H1 (cell line): ENCODE data around the gene NOC4L. TPM values are rescaled to one million over a fixed set of nuclear protein-coding genes. Genes with fewer than 3 reads are reported as not detected.

Experiments
- KDM1A ChIP-seq: fragments of 200-600, 300-600 bp; sonication (generic); IDR thresholded peaks from 2 replicates; pipeline ENCODE4 v1.7.1; 2016; ENCODE audit warnings: mild to moderate bottlenecking, low read length, borderline replicate concordance
- MAFK ChIP-seq: IDR thresholded peaks from 2 replicates; pipeline ENCODE4 v1.6.1; 2012; ENCODE audit warnings: low read depth, mild to moderate bottlenecking, improper control_type of control experiment, low read length
- POLR2A ChIP-seq, 2 experiments: IDR thresholded peaks; 1 replicate in 1 of 2; 2 replicates in 1 of 2; pipeline ENCODE4 v1.6.1; 2011; ENCODE audit warnings: low read depth in 2 of 2, low read length in 2 of 2, mild to moderate bottlenecking in 2 of 2; ENCODE audit errors: control extremely low read depth in 1 of 2
- RXRA ChIP-seq: IDR thresholded peaks from 2 replicates; pipeline ENCODE4 v1.6.1; 2011; ENCODE audit warnings: low read depth, mild to moderate bottlenecking, low read length, moderate library complexity; ENCODE audit not compliant: insufficient read depth
- polyA plus RNA-seq, 7 experiments: library from polyadenylated mRNA; depleted of rRNA in 3 of 7; stranded (reverse) in 5 of 7; unstranded in 2 of 7; fragments of >200 nt in 5 of 7; fragments of 200-250 nt in 2 of 7; gene quantifications; 1 replicate in 5 of 7; 2 replicates in 1 of 7; 4 replicates in 1 of 7; pipeline versions ENCODE4 v1.2.1 to v1.2.3, GENCODE V29; 2011 to 2013; ENCODE audit warnings: missing spikeins in 2 of 7, mixed read lengths in 2 of 7
- total RNA-seq: library from RNA; stranded (reverse); fragmentation: NEBNext Ultra II Directional; extraction: Animal tissue kit (Norgen Biotek cat#: 25700); gene quantifications from 2 replicates; pipeline ENCODE4 v1.2.1, GENCODE V29; 2021

The NOC4L gene
- total and polyA plus RNA-seq, 2 of the 8 experiments (the other 6 are each of a cell fraction or from before 2014, with no cell fraction given), result 26.8 to 40.3 TPM

DNA sequence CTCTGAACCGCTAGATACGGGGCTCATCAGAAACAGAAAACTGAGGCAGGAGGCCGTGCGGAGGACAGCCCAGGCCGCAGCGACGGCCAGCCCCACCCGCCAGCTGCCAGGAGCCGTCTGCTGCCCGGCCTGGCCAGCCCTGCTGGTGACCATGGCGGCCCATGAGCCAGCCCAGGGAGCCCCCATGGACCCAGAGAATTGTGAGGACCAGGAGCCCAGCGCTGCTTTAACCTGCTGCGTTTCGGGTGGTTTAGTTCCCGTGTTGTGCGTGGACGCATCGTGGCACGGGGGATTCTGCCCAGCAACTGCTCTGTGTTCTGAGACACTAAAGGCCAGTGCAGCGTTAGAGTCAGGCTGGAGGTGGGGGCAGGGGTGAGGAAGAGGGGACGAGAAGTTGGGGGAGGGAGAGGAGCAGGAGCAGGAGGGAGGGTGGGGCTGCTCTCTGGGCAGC is 44.2 kb downstream of the NOC4L start (continued):
- TF ChIP-seq KDM1A (no peak), RXRA (no peak), POLR2A (IDR thresholded peaks at IDR 0.05; ENCODE audit: control extremely low read depth in 1 of 2, low read depth in 2 of 2, low read length in 2 of 2) (no peak), MAFK (no peak)
